Measurements from ENCODE around the gene UBXN2A.
A peak's percentile ranks its signal among the peaks of the same experiment; 100 is the strongest.

UBXN2A gene

GRCh38 chr2:23924589-23925359 is 15.5 kb upstream of the UBXN2A start:
- CTCF ChIA-PET: interaction anchor here (0.6 to 3.6 kb wide), 15 partner anchors 13 to 451 kb away, joined by 3 to 28 read pairs (median 3); partner anchors contain the start of gene TP53I3
- H3K4me3 ChIP-seq (ENCODE audit: low read depth, low read length): peak overlapping the region; percentile 98
- H3K27ac ChIP-seq (ENCODE audit: extremely low read depth, low read depth, low read length): 0 out of 2 replicates have a peak overlapping the region, but pooled peaks have one; percentile 44
- no peaks in the 10 kb centered on the region for H3K9me3 ChIP-seq (ENCODE audit: control insufficient read depth, insufficient read depth, low read depth, low read length)
- H3K36me3 ChIP-seq (ENCODE audit: control insufficient read depth in 2 of 2, insufficient read depth in 1 of 2, low read length in 2 of 2): no peaks in the 10 kb centered on the region; a peak in 1 of 3 replicates
- POLR2A ChIA-PET: interaction anchor here (1.0 to 2.1 kb wide), 4 partner anchors 10 to 159 kb away, joined by 3 to 18 read pairs (median 6); partner anchors contain the start of genes UBXN2A and WDCP
- H3K4me1 ChIP-seq (ENCODE audit: control insufficient read depth, insufficient read depth, low read length): peaks cover 22% of the 10 kb centered on the region
- peak; percentile 77; the same call in 1 of the 2 replicates for TF ChIP-seq ZNF639 (tag by site-specific recombination; IDR thresholded peaks at IDR 0.05)
- TF ChIP-seq SP7 (tag by site-specific recombination; IDR thresholded peaks at IDR 0.05): peak; percentile 94
- TF ChIP-seq ZNF157 (tag by site-specific recombination; IDR thresholded peaks at IDR 0.05): no peak
- no peak for TF ChIP-seq ZNF571 (tag by site-specific recombination; IDR thresholded peaks at IDR 0.05)
- no peak for TF ChIP-seq ZNF354C (tag by site-specific recombination; IDR thresholded peaks at IDR 0.05; ENCODE audit: borderline replicate concordance, low read depth)
- TF ChIP-seq MEIS1 (CRISPR knock-in tag; IDR thresholded peaks at IDR 0.05; ENCODE audit: borderline replicate concordance): no peak
- no peak for TF ChIP-seq ZFP3 (tag by site-specific recombination; IDR thresholded peaks at IDR 0.05; ENCODE audit: low read depth)
- no peak for TF ChIP-seq ZNF677 (tag by site-specific recombination; IDR thresholded peaks at IDR 0.05)
- peak; percentile 15; the same call in 1 of the 2 replicates for TF ChIP-seq PRDM4 (tag by site-specific recombination; IDR thresholded peaks at IDR 0.05)
- no peak for TF ChIP-seq ZFHX2 (tag by site-specific recombination; conservative IDR thresholded peaks at IDR 0.05)
- TF ChIP-seq ZNF394 (tag by site-specific recombination; IDR thresholded peaks at IDR 0.05; ENCODE audit: borderline replicate concordance): peak; percentile 36; the same call in 1 of the 2 replicates
- no peak for TF ChIP-seq ZNF701 (tag by site-specific recombination; IDR thresholded peaks at IDR 0.05)
- 0 out of 2 replicates have a peak, but pooled peaks have one; percentile 11 for TF ChIP-seq WT1 (tag by site-specific recombination; IDR thresholded peaks at IDR 0.05)
- TF ChIP-seq ZBTB11 (tag by site-specific recombination; conservative IDR thresholded peaks at IDR 0.05; ENCODE audit: low read depth): no peak
- TF ChIP-seq ZNF629 (tag by site-specific recombination; IDR thresholded peaks at IDR 0.05): peak; percentile 80
- 0 out of 2 replicates have a peak, but pooled peaks have one; percentile 12 for TF ChIP-seq ZNF558 (tag by site-specific recombination; IDR thresholded peaks at IDR 0.05)
- TF ChIP-seq ZNF362 (tag by site-specific recombination; IDR thresholded peaks at IDR 0.05): 0 out of 2 replicates have a peak, but pooled peaks have one; percentile 27
- TF ChIP-seq GLIS1 (tag by site-specific recombination; IDR thresholded peaks at IDR 0.05): no peak
- TF ChIP-seq ZNF513 (tag by site-specific recombination; IDR thresholded peaks at IDR 0.05): no peak
- peak; percentile 93 for TF ChIP-seq ZNF843 (tag by site-specific recombination; IDR thresholded peaks at IDR 0.05)
- peak; percentile 76 for TF ChIP-seq ZNF10 (tag by site-specific recombination; IDR thresholded peaks at IDR 0.05)
- TF ChIP-seq ATF2 (tag by site-specific recombination; IDR thresholded peaks at IDR 0.05; ENCODE audit: low read depth): peak; percentile 79; the same call in 1 of the 2 replicates
- no peak for TF ChIP-seq ZNF311 (tag by site-specific recombination; IDR thresholded peaks at IDR 0.05; ENCODE audit: borderline replicate concordance)
- no peak for TF ChIP-seq ZNF423 (tag by site-specific recombination; IDR thresholded peaks at IDR 0.05)
- no peak for TF ChIP-seq ZNF561 (tag by site-specific recombination; IDR thresholded peaks at IDR 0.05; ENCODE audit: borderline replicate concordance)

Measured in HEK293 (cell line).